Panc1 (cell line): Measurements from ENCODE around the gene STRN3. TPM values are rescaled to one million over a fixed set of nuclear protein-coding genes. Genes with fewer than 3 reads are reported as not detected.

Experiments
- ATAC-seq: fragments of 200-7000 bp; cut with Tn5 transposase; 2 replicates; pipeline ENCODE4 v1.9.1; 2020; ENCODE audit warnings: mild to moderate bottlenecking, moderate library complexity
- Bru-seq: library from RNA; stranded (reverse); fragments of 400-500 nt; gene quantifications from one replicate; lab custom pipeline; 2021; lab: Mats Ljungman, UMichigan
- BruChase-seq, 2 experiments: library from RNA; stranded (reverse); fragments of 400-500 nt; gene quantifications; one replicate each; lab custom pipeline; 2021; lab: Mats Ljungman, UMichigan
- BruUV-seq: library from RNA; stranded (reverse); fragments of 400-500 nt; replicated peaks from 2 replicates; lab custom pipeline; 2021; lab: Mats Ljungman, UMichigan
- CTCF ChIA-PET: fragments of 300-600 bp; sonication (Branson Sonifier 250); formaldehyde crosslinking; loops from one replicate; lab custom pipeline; 2022; ENCODE audit warnings: antibody characterized with exemption; lab: Charles Lee
- POLR2A ChIA-PET: fragments of 300-600 bp; sonication (Branson Sonifier 250); formaldehyde crosslinking; loops from one replicate; lab custom pipeline; 2022; ENCODE audit warnings: antibody characterized with exemption; lab: Charles Lee
- DNase-seq: peaks from one replicate; pipeline ENCODE4 v3.0.0-alpha.2; 2010; ENCODE audit warnings: low read depth, low spot score
- H3K27ac ChIP-seq: 2 replicates; pipeline ENCODE4 v1.5.1; 2011; ENCODE audit warnings: mild to moderate bottlenecking, low read length, inconsistent platforms
- H3K27me3 ChIP-seq: fragments of 200-500 bp; sonication (Bioruptor generic); 2 replicates; pipeline ENCODE4 v1.6.0; 2014; ENCODE audit warnings: low read length, inconsistent platforms; ENCODE audit not compliant: control insufficient read depth, insufficient read depth
- H3K36me3 ChIP-seq: fragments of 200-500 bp; sonication (Bioruptor generic); 2 replicates; pipeline ENCODE4 v1.5.1; 2014; ENCODE audit warnings: inconsistent platforms, mild to moderate bottlenecking, low read length, moderate library complexity; ENCODE audit not compliant: control insufficient read depth, insufficient read depth
- H3K4me1 ChIP-seq: 2 replicates; pipeline ENCODE4 v1.5.1; 2011; ENCODE audit warnings: inconsistent platforms, mild to moderate bottlenecking, low read length, moderate library complexity; ENCODE audit not compliant: control insufficient read depth, insufficient read depth
- H3K4me3 ChIP-seq, 2 experiments: 2 replicates each; pipeline ENCODE4 v1.5.1; 2011 to 2012; ENCODE audit warnings: low read depth in 2 of 2, low read length in 2 of 2, mild to moderate bottlenecking in 2 of 2, inconsistent platforms in 1 of 2, moderate library complexity in 1 of 2
- H3K9me3 ChIP-seq: fragments of 200-500 bp; sonication (Bioruptor generic); 2 replicates; pipeline ENCODE4 v1.5.1; 2014; ENCODE audit warnings: low read depth, mild to moderate bottlenecking, inconsistent platforms, low read length, moderate library complexity; ENCODE audit not compliant: control insufficient read depth, insufficient read depth
- CTCF ChIP-seq: fragments of 450-650 bp; IDR thresholded peaks from 2 replicates; pipeline ENCODE4 v1.5.1; 2017; ENCODE audit warnings: mild to moderate bottlenecking
- POLR2AphosphoS5 ChIP-seq: IDR thresholded peaks from 2 replicates; pipeline ENCODE4 v1.6.1; 2012; ENCODE audit warnings: mild to moderate bottlenecking, low read depth, low read length, moderate library complexity
- REST ChIP-seq, 2 experiments: IDR thresholded peaks; 2 replicates each; pipeline ENCODE4 v1.6.1; 2011 to 2012; ENCODE audit warnings: low read depth in 2 of 2, control low read depth in 1 of 2, low read length in 1 of 2, mild to moderate bottlenecking in 1 of 2, moderate library complexity in 1 of 2; ENCODE audit not compliant: insufficient read depth in 1 of 2
- SIN3A ChIP-seq: IDR thresholded peaks from 2 replicates; pipeline ENCODE4 v1.6.1; 2012; ENCODE audit warnings: low read depth, mild to moderate bottlenecking, low read length, moderate library complexity, borderline replicate concordance; ENCODE audit not compliant: insufficient read depth
- TCF7L2 ChIP-seq: IDR thresholded peaks from 2 replicates; pipeline ENCODE4 v1.6.1; 2011; ENCODE audit warnings: mild to moderate bottlenecking, low read depth, low read length, inconsistent platforms
- in situ Hi-C: cut with HindIII; loops from 2 replicates; pipeline ENCODE4 v1.10.0; 2016; ENCODE audit warnings: low sequenced_read_pairs, low pct_unique_long_range_greater_than_20kb
- intact Hi-C: fragments of 100-400 bp; cut with micrococcal nuclease; formaldehyde crosslinking; loops from one replicate; pipeline ENCODE4 v1.10.0; 2022; ENCODE audit not compliant: unreplicated experiment
- long read RNA-seq: library from polyadenylated mRNA; unstranded; transcript quantifications from one replicate; pipeline ENCODE4 v2.0.0, GENCODE V29; 2021; ENCODE audit not compliant: unreplicated experiment
- polyA plus RNA-seq: library from polyadenylated mRNA; unstranded; fragments of >200 nt; gene quantifications from one replicate; pipeline ENCODE4 v1.2.1, GENCODE V29; 2012; ENCODE audit warnings: missing spikeins; ENCODE audit not compliant: insufficient read length
- total RNA-seq: library from RNA; stranded (reverse); gene quantifications from one replicate; pipeline ENCODE4 v1.2.1, GENCODE V29; 2021; ENCODE audit not compliant: unreplicated experiment

STRN3 gene
- total RNA-seq (29.2 TPM), Bru-seq, nascent RNA (percentile 93 among the genes with signal in this experiment), BruChase-seq, experiment 1, labeled RNA remaining after a 2-hour chase (percentile 87 among the genes with signal in this experiment), BruChase-seq, experiment 2, labeled RNA remaining after a 6-hour chase (percentile 88 among the genes with signal in this experiment)
- polyA plus RNA-seq = 13.3 TPM
- long read RNA-seq, transcript STRN3-201 (16 exons, 3,970 nt) = major isoform, 32 of 59 reads
- long read RNA-seq, partial matches to known transcripts = 4 of 59 reads
- long read RNA-seq, other reads (novel, unspliced or antisense) = 19 of 59 reads

- peaks cover 6% of the 10 kb centered on the region for H3K36me3 ChIP-seq
- no TSS peak for BruUV-seq
- peak within 1 kb of the TSS; percentile 94 for H3K27ac ChIP-seq
- no peaks in the 10 kb centered on the region for H3K9me3 ChIP-seq
- no peak for DNase-seq
- no peaks in the 10 kb centered on the region for H3K27me3 ChIP-seq
- in situ Hi-C loops (no loop called here), intact Hi-C loops (no loop called here)
- H3K4me3 ChIP-seq = peak within 1 kb of the TSS; percentile 89
- ATAC-seq = no peak
- peaks cover 7% of the 10 kb centered on the region; the same call in 1 of the 2 replicates for H3K4me1 ChIP-seq
- POLR2A ChIA-PET = interaction anchor here (0.6 to 0.7 kb wide), 2 partner anchors 13 to 47 kb away, joined by 6 to 8 read pairs; no protein-coding TSS in a partner anchor
- TF ChIP-seq TCF7L2 (no peak), POLR2AphosphoS5 (no peak), CTCF (no peak), SIN3A (no peak), REST (IDR thresholded peaks at IDR 0.05; ENCODE audit: insufficient read depth in 1 of 2, low read depth in 2 of 2, low read length in 1 of 2) (no peak)
- CTCF ChIA-PET = no interaction called here
These were observed at the start of gene STRN3 for GRCh38 chr14:31026077-31026449. Gene STRN3 (minus strand): TSS chr14:31026379. CDS start chr14:31026185, 194 bp downstream.

GRCh38 chr14:31075144-31075543 lies 49.0 kb upstream of the STRN3 start:
- POLR2A ChIA-PET = no interaction called here
- no TSS peak for BruUV-seq
- CTCF ChIA-PET = no interaction called here
- Histone ChIP-seq H3K36me3 (no peaks in the 10 kb centered on the region), H3K4me1 (no peaks in the 10 kb centered on the region), H3K27ac (no peak overlapping the region), H3K27me3 (no peaks in the 10 kb centered on the region), H3K9me3 (no peaks in the 10 kb centered on the region), H3K4me3 (no peak overlapping the region)
- DNase-seq (no peak), ATAC-seq (no peak)
- in situ Hi-C loops (no loop called here), intact Hi-C loops (no loop called here)
- TF ChIP-seq CTCF = no peak
- no peak for TF ChIP-seq REST (IDR thresholded peaks at IDR 0.05; ENCODE audit: insufficient read depth in 1 of 2, low read depth in 2 of 2, low read length in 1 of 2)
- TF ChIP-seq TCF7L2 = no peak
- no peak for TF ChIP-seq POLR2AphosphoS5
- TF ChIP-seq SIN3A = no peak
